PC-9 (cell line): Measurements from ENCODE around the gene AP5B1. TPM values are rescaled to one million over a fixed set of nuclear protein-coding genes. Genes with fewer than 3 reads are reported as not detected.

Experiments
- BruUV-seq: library from RNA; stranded (reverse); fragments of 400-500 nt; replicated peaks from 2 replicates; lab custom pipeline; 2021; lab: Mats Ljungman, UMichigan
- CTCF ChIA-PET: fragments of 300-600 bp; sonication (Branson Sonifier 250); formaldehyde crosslinking; loops from one replicate; lab custom pipeline; 2022; ENCODE audit warnings: antibody characterized with exemption; lab: Charles Lee
- POLR2A ChIA-PET: fragments of 300-600 bp; sonication (Branson Sonifier 250); formaldehyde crosslinking; loops from one replicate; lab custom pipeline; 2022; ENCODE audit warnings: antibody characterized with exemption; ENCODE audit not compliant: unreplicated experiment; lab: Charles Lee
- DNase-seq, 2 experiments: peaks; one replicate each; pipeline versions ENCODE4 v3.0.0 to v3.0.0-alpha.2; 2015 to 2022; ENCODE audit warnings: mixed read lengths in 1 of 2
- H2AFZ ChIP-seq: fragments of 200-600 bp; sonication (generic); 2 replicates; pipeline ENCODE4 v1.8.1; 2017; ENCODE audit warnings: antibody characterized with exemption
- H3F3A ChIP-seq: fragments of 200-600 bp; sonication (generic); 2 replicates; pipeline ENCODE4 v1.8.1; 2017; ENCODE audit warnings: antibody characterized with exemption, mild to moderate bottlenecking, low read depth; ENCODE audit not compliant: insufficient read depth
- H3K27ac ChIP-seq: fragments of 200-600 bp; sonication (generic); 2 replicates; pipeline ENCODE4 v1.6.1; 2016; ENCODE audit warnings: mixed run types
- H3K27me3 ChIP-seq: fragments of 200-600 bp; sonication (generic); 2 replicates; pipeline ENCODE4 v1.6.1; 2016; ENCODE audit warnings: low read depth, mixed run types; ENCODE audit not compliant: insufficient read depth
- H3K36me3 ChIP-seq: fragments of 200-600 bp; sonication (generic); 2 replicates; pipeline ENCODE4 v1.6.1; 2016; ENCODE audit warnings: low read depth, mixed run types
- H3K4me1 ChIP-seq: fragments of 200-600 bp; sonication (generic); replicated peaks from 2 replicates; pipeline ENCODE4 v1.6.1; 2016; ENCODE audit warnings: mixed run types; ENCODE audit not compliant: insufficient read depth
- H3K4me2 ChIP-seq: fragments of 200-600 bp; sonication (generic); 2 replicates; pipeline ENCODE4 v1.6.1; 2017; ENCODE audit warnings: mixed run types
- H3K4me3 ChIP-seq: fragments of 200-600 bp; sonication (generic); 2 replicates; pipeline ENCODE4 v1.6.1; 2016; ENCODE audit warnings: mixed run types
- H3K79me2 ChIP-seq: fragments of 200-600 bp; sonication (generic); 2 replicates; pipeline ENCODE4 v1.6.1; 2017; ENCODE audit warnings: low read depth, mixed run types
- H3K9me2 ChIP-seq: fragments of 200-600 bp; sonication (generic); 2 replicates; pipeline ENCODE4 v1.8.1; 2017; ENCODE audit warnings: mild to moderate bottlenecking; ENCODE audit not compliant: insufficient read depth
- H3K9me3 ChIP-seq: fragments of 200-600 bp; sonication (generic); 2 replicates; pipeline ENCODE4 v1.8.1; 2016; ENCODE audit warnings: low read depth; ENCODE audit not compliant: insufficient read depth
- H4K20me1 ChIP-seq: fragments of 200-600 bp; sonication (generic); 2 replicates; pipeline ENCODE4 v1.8.1; 2017; ENCODE audit not compliant: insufficient read depth
- CTCF ChIP-seq: fragments of 200-600 bp; sonication (generic); conservative IDR thresholded peaks from 2 replicates; pipeline ENCODE4 v1.6.1; 2017; ENCODE audit warnings: mixed run types, antibody characterized with exemption, mild to moderate bottlenecking, moderate library complexity
- EZH2 ChIP-seq: fragments of 200-600 bp; sonication (generic); IDR thresholded peaks from 2 replicates; pipeline ENCODE4 v1.8.0; 2017; ENCODE audit warnings: antibody characterized with exemption, low read depth
- intact Hi-C: fragments of 100-400 bp; cut with micrococcal nuclease; formaldehyde crosslinking; loops from one replicate; pipeline ENCODE4 v1.10.0; 2022; ENCODE audit not compliant: unreplicated experiment
- total RNA-seq: library from RNA; stranded (reverse); gene quantifications from 2 replicates; pipeline ENCODE4 v1.2.3, GENCODE V29; 2021

The AP5B1 gene
- total RNA-seq, 1 experiment from 2014 or later = 20.8 TPM

- H3F3A ChIP-seq = peaks cover 36% of the 10 kb centered on the region
- 0 out of 2 replicates have a peak, but pooled peaks cover 3% of the 10 kb centered on the region for H3K36me3 ChIP-seq
- peak overlapping the region; percentile 80 for H2AFZ ChIP-seq
- H4K20me1 ChIP-seq = no peaks in the 10 kb centered on the region; the same call in 1 of the 2 replicates
- peak overlapping the region; percentile 79 for H3K4me2 ChIP-seq
- peaks cover 13% of the 10 kb centered on the region for H3K79me2 ChIP-seq
- no peaks in the 10 kb centered on the region for H3K9me3 ChIP-seq
- ChIA-PET CTCF (interaction anchor here (0.6 to 2.7 kb wide), 14 partner anchors 9 to 662 kb away, joined by 3 to 22 read pairs (median 4); partner anchors contain the start of gene KAT5), POLR2A (no interaction called here)
- peak overlapping the region; percentile 58 for H3K4me3 ChIP-seq
- TF ChIP-seq CTCF (peak; percentile 94), EZH2 (no peak)
- DNase-seq = peak; percentile 62 to 90
- intact Hi-C loops = loop anchor here (1.0 to 10.0 kb wide), 3 partner anchors 37 to 285 kb away; partner anchors contain the start of gene MALAT1
- H3K27me3 ChIP-seq = no peaks in the 10 kb centered on the region
- no peaks in the 10 kb centered on the region for H3K9me2 ChIP-seq
- BruUV-seq = TSS peak; percentile 24
- H3K4me1 ChIP-seq = peaks cover 28% of the 10 kb centered on the region
- peak overlapping the region; percentile 52 for H3K27ac ChIP-seq
Measured at GRCh38 chr11:65779919-65780769, 632 bp downstream of the AP5B1 start.

GRCh38 chr11:65779669-65779918, 1.2 kb downstream of the AP5B1 start:
- Histone ChIP-seq H3K4me2 (peak overlapping the region; percentile 79), H3K27me3 (no peaks in the 10 kb centered on the region), H4K20me1 (no peaks in the 10 kb centered on the region; the same call in 1 of the 2 replicates), H3K79me2 (peaks cover 13% of the 10 kb centered on the region), H3K9me2 (no peaks in the 10 kb centered on the region), H3K4me1 (peaks cover 28% of the 10 kb centered on the region), H3K36me3 (0 out of 2 replicates have a peak, but pooled peaks cover 3% of the 10 kb centered on the region), H3K27ac (no peak overlapping the region), H2AFZ (no peak overlapping the region), H3K4me3 (peak overlapping the region; percentile 58), H3K9me3 (no peaks in the 10 kb centered on the region), H3F3A (peaks cover 33% of the 10 kb centered on the region)
- TF ChIP-seq EZH2 = no peak
- no peak for TF ChIP-seq CTCF
- no TSS peak for BruUV-seq
- intact Hi-C loops = no loop called here
- ChIA-PET POLR2A (no interaction called here), CTCF (interaction anchor here (0.8 to 2.7 kb wide), 10 partner anchors 10 to 98 kb away, joined by 3 to 22 read pairs (median 4); partner anchors contain the start of gene KAT5)
- DNase-seq = peak in 1 of 2 experiments; percentile 17

GRCh38 chr11:65778901-65779668, 1.7 kb downstream of the AP5B1 start:
- TF ChIP-seq EZH2 (no peak), CTCF (no peak)
- POLR2A ChIA-PET = no interaction called here
- intact Hi-C loops = no loop called here
- Histone ChIP-seq H3K4me2 (peak overlapping the region; percentile 79), H3K4me1 (peaks cover 28% of the 10 kb centered on the region), H3K27ac (no peak overlapping the region), H3K4me3 (peak overlapping the region; percentile 58; the same call in 1 of the 2 replicates), H3K79me2 (peaks cover 13% of the 10 kb centered on the region), H4K20me1 (no peaks in the 10 kb centered on the region; the same call in 1 of the 2 replicates), H3K27me3 (no peaks in the 10 kb centered on the region), H3K9me3 (no peaks in the 10 kb centered on the region), H3K36me3 (0 out of 2 replicates have a peak, but pooled peaks cover 3% of the 10 kb centered on the region), H2AFZ (no peak overlapping the region), H3F3A (peaks cover 33% of the 10 kb centered on the region), H3K9me2 (no peaks in the 10 kb centered on the region)
- BruUV-seq = no TSS peak
- DNase-seq = peak in 1 of 2 experiments; percentile 11
- CTCF ChIA-PET = interaction anchor here (0.8 to 2.7 kb wide), 10 partner anchors 9 to 73 kb away, joined by 3 to 22 read pairs (median 4); partner anchors contain the start of gene KAT5
